Neural crest cell (in vitro differentiated cells): ENCODE results near the gene SH3TC2. TPM values are rescaled to one million over a fixed set of nuclear protein-coding genes. Genes with fewer than 3 reads are reported as not detected.

Source experiments
- DNase-seq: peaks from one replicate; pipeline ENCODE4 v3.0.0; 2021; ENCODE audit warnings: low read depth, mixed read lengths, low spot score
- H3K27ac Mint-ChIP-seq: one replicate; pipeline ENCODE4 v1.8.0; 2021; ENCODE audit warnings: mild to moderate bottlenecking, mixed read lengths; ENCODE audit not compliant: unreplicated experiment
- H3K27me3 Mint-ChIP-seq: 2 replicates; pipeline ENCODE4 v1.8.0; 2021; ENCODE audit warnings: low read depth, mild to moderate bottlenecking, mixed read lengths
- H3K36me3 Mint-ChIP-seq: 2 replicates; pipeline ENCODE4 v1.8.0; 2021; ENCODE audit warnings: low read depth, mild to moderate bottlenecking, mixed read lengths
- H3K4me1 Mint-ChIP-seq: 2 replicates; pipeline ENCODE4 v1.8.0; 2021; ENCODE audit warnings: mixed read lengths
- H3K4me3 Mint-ChIP-seq: one replicate; pipeline ENCODE4 v1.8.0; 2021; ENCODE audit warnings: mild to moderate bottlenecking, mixed read lengths
- H3K9me3 Mint-ChIP-seq: 2 replicates; pipeline ENCODE4 v1.8.0; 2021; ENCODE audit warnings: mixed read lengths
- CTCF ChIP-seq: fragments of 200-600 bp; sonication (generic); conservative IDR thresholded peaks from 2 replicates; pipeline ENCODE4 v1.5.0; 2021; ENCODE audit warnings: antibody characterized with exemption, mild to moderate bottlenecking
- total RNA-seq: library from RNA; stranded (reverse); gene quantifications from 2 replicates; pipeline ENCODE4 v1.2.1, GENCODE V29; 2021

SH3TC2 gene
- total RNA-seq, 1 donor from 2014 or later: 9.3 TPM

- H3K36me3 Mint-ChIP-seq: no peaks in the 10 kb centered on the region
- no peaks in the 10 kb centered on the region for H3K9me3 Mint-ChIP-seq
- H3K4me1 Mint-ChIP-seq: peaks cover 9% of the 10 kb centered on the region
- peaks cover 2% of the 10 kb centered on the region for H3K27me3 Mint-ChIP-seq
- no peak for TF ChIP-seq CTCF
- H3K4me3 Mint-ChIP-seq: no peak overlapping the region
- no peak overlapping the region for H3K27ac Mint-ChIP-seq
- DNase-seq: no peak
These were observed 57.6 kb downstream of the SH3TC2 start for GRCh38 chr5:149005077-149005892.

- Mint-ChIP-seq H3K4me3 (no peak overlapping the region), H3K36me3 (no peaks in the 10 kb centered on the region), H3K4me1 (peaks cover 9% of the 10 kb centered on the region), H3K27ac (no peak overlapping the region), H3K27me3 (peaks cover 2% of the 10 kb centered on the region), H3K9me3 (no peaks in the 10 kb centered on the region)
- TF ChIP-seq CTCF: no peak
- no peak for DNase-seq
These were observed 58.3 kb downstream of the SH3TC2 start for GRCh38 chr5:149004559-149004958.

GRCh38 chr5:149002761-149003689, 59.8 kb downstream of the SH3TC2 start:
- Mint-ChIP-seq H3K9me3 (no peaks in the 10 kb centered on the region), H3K36me3 (no peaks in the 10 kb centered on the region), H3K27me3 (peaks cover 5% of the 10 kb centered on the region), H3K4me1 (peaks cover 9% of the 10 kb centered on the region), H3K27ac (no peak overlapping the region), H3K4me3 (no peak overlapping the region)
- TF ChIP-seq CTCF: no peak
- no peak for DNase-seq

GRCh38 chr5:149002053-149002452, 60.8 kb downstream of the SH3TC2 start:
- no peak for DNase-seq
- peaks cover 6% of the 10 kb centered on the region for H3K27me3 Mint-ChIP-seq
- no peaks in the 10 kb centered on the region for H3K9me3 Mint-ChIP-seq
- no peaks in the 10 kb centered on the region for H3K36me3 Mint-ChIP-seq
- no peak overlapping the region for H3K4me3 Mint-ChIP-seq
- peaks cover 9% of the 10 kb centered on the region for H3K4me1 Mint-ChIP-seq
- no peak overlapping the region for H3K27ac Mint-ChIP-seq
- no peak for TF ChIP-seq CTCF

- no peak overlapping the region for H3K4me3 Mint-ChIP-seq
These were observed 61.7 kb downstream of the SH3TC2 start for GRCh38 chr5:149001162-149001561.

More at GRCh38 chr5:149001162-149001561, 61.7 kb downstream of the SH3TC2 start:
- TF ChIP-seq CTCF: no peak
- no peaks in the 10 kb centered on the region for H3K36me3 Mint-ChIP-seq
- peaks cover 9% of the 10 kb centered on the region for H3K4me1 Mint-ChIP-seq
- no peaks in the 10 kb centered on the region for H3K9me3 Mint-ChIP-seq
- H3K27me3 Mint-ChIP-seq: peaks cover 6% of the 10 kb centered on the region
- no peak overlapping the region for H3K27ac Mint-ChIP-seq
- DNase-seq: no peak
